HepG2 (cell line): ENCODE data around the gene TNFRSF9. TPM values are rescaled to one million over a fixed set of nuclear protein-coding genes. Genes with fewer than 3 reads are reported as not detected.

Experiments
- CBX1 ChIP-seq: IDR thresholded peaks from one replicate; pipeline ENCODE4 v1.6.1; 2016; ENCODE audit warnings: antibody characterized with exemption, low read depth
- EED ChIP-seq: sonication (generic); formaldehyde crosslinking; IDR thresholded peaks from 2 replicates; pipeline ENCODE4 v1.5.0; 2020; ENCODE audit warnings: mild to moderate bottlenecking, missing genetic modification reagents
- FOXC1 ChIP-seq: sonication (generic); formaldehyde crosslinking; IDR thresholded peaks from 2 replicates; pipeline ENCODE4 v1.8.0; 2022; ENCODE audit warnings: mild to moderate bottlenecking, missing genetic modification reagents, borderline replicate concordance
- FOXM1 ChIP-seq: sonication (generic); formaldehyde crosslinking; IDR thresholded peaks from 2 replicates; pipeline ENCODE4 v1.5.0; 2020; ENCODE audit warnings: missing genetic modification reagents
- GATA4 ChIP-seq: sonication (generic); IDR thresholded peaks from 2 replicates; pipeline ENCODE4 v1.6.1; 2016; ENCODE audit warnings: antibody characterized with exemption, low read depth, borderline replicate concordance
- HMG20B ChIP-seq: conservative IDR thresholded peaks from 2 replicates; pipeline ENCODE4 v1.6.1; 2016; ENCODE audit warnings: missing genetic modification reagents, missing compliant biosample characterization
- IKZF4 ChIP-seq: sonication (generic); formaldehyde crosslinking; IDR thresholded peaks from 2 replicates; pipeline ENCODE4 v1.5.1; 2020; ENCODE audit warnings: borderline replicate concordance, mild to moderate bottlenecking, low read depth, missing genetic modification reagents; ENCODE audit errors: not compliant biosample characterization
- JUNB ChIP-seq: sonication (generic); formaldehyde crosslinking; IDR thresholded peaks from 2 replicates; pipeline ENCODE4 v1.8.0; 2022; ENCODE audit warnings: missing genetic modification reagents, mild to moderate bottlenecking, borderline replicate concordance
- KDM1A ChIP-seq: IDR thresholded peaks from 2 replicates; pipeline ENCODE4 v1.6.1; 2016; ENCODE audit warnings: missing compliant biosample characterization
- KDM3A ChIP-seq: IDR thresholded peaks from 2 replicates; pipeline ENCODE4 v1.6.1; 2018; ENCODE audit warnings: low read depth, missing compliant biosample characterization
- KDM4B ChIP-seq: sonication (generic); formaldehyde crosslinking; IDR thresholded peaks from 2 replicates; pipeline ENCODE4 v1.4.0; 2020; ENCODE audit warnings: missing genetic modification reagents
- NFE2 ChIP-seq: sonication (generic); formaldehyde crosslinking; IDR thresholded peaks from 2 replicates; pipeline ENCODE4 v1.4.0; 2020; ENCODE audit warnings: missing genetic modification reagents
- PRMT3 ChIP-seq: sonication (generic); formaldehyde crosslinking; IDR thresholded peaks from 2 replicates; pipeline ENCODE4 v1.8.1; 2022; ENCODE audit warnings: low read depth, mild to moderate bottlenecking, moderate library complexity, missing genetic modification reagents, borderline replicate concordance
- RBFOX2 ChIP-seq: fragments of 200-400 bp; formaldehyde crosslinking; IDR thresholded peaks from 2 replicates; pipeline ENCODE4 v1.6.1; 2017; ENCODE audit warnings: low read depth, mild to moderate bottlenecking, low read length
- RFX1 ChIP-seq: fragments of 450-650 bp; IDR thresholded peaks from 2 replicates; pipeline ENCODE4 v1.6.1; 2017
- RFXAP ChIP-seq: sonication (generic); formaldehyde crosslinking; IDR thresholded peaks from 2 replicates; pipeline ENCODE4 v1.4.0; 2020; ENCODE audit warnings: missing genetic modification reagents, borderline replicate concordance
- SOX6 ChIP-seq, 2 experiments: fragments of 450-650 bp in 1 of 2; sonication (generic) in 1 of 2; formaldehyde crosslinking in 1 of 2; IDR thresholded peaks; 2 replicates each; pipeline versions ENCODE4 v1.4.0 to v1.6.1; 2017 to 2020; ENCODE audit warnings: antibody characterized with exemption in 1 of 2, mild to moderate bottlenecking in 1 of 2, missing genetic modification reagents in 1 of 2
- TBX3 ChIP-seq: fragments of 450-650 bp; IDR thresholded peaks from 2 replicates; pipeline ENCODE4 v1.6.1; 2017; ENCODE audit warnings: antibody characterized with exemption, mild to moderate bottlenecking, inconsistent platforms, borderline replicate concordance
- TP53 ChIP-seq: sonication (generic); formaldehyde crosslinking; conservative IDR thresholded peaks from 2 replicates; pipeline ENCODE4 v1.4.0; 2020; ENCODE audit warnings: missing genetic modification reagents
- ZFP41 ChIP-seq: sonication (generic); formaldehyde crosslinking; IDR thresholded peaks from 2 replicates; pipeline ENCODE4 v1.4.0; 2020; ENCODE audit warnings: mild to moderate bottlenecking, missing genetic modification reagents, borderline replicate concordance
- ZFP62 ChIP-seq: sonication (generic); formaldehyde crosslinking; IDR thresholded peaks from 2 replicates; pipeline ENCODE4 v1.4.0; 2020; ENCODE audit warnings: missing genetic modification reagents
- ZKSCAN8 ChIP-seq: IDR thresholded peaks from 2 replicates; pipeline ENCODE4 v1.6.1; 2016; ENCODE audit warnings: borderline replicate concordance, missing genetic modification reagents, missing compliant biosample characterization
- ZNF232 ChIP-seq: sonication (generic); formaldehyde crosslinking; IDR thresholded peaks from 2 replicates; pipeline ENCODE4 v1.4.0; 2020; ENCODE audit warnings: missing genetic modification reagents, borderline replicate concordance
- ZNF34 ChIP-seq: sonication (generic); formaldehyde crosslinking; IDR thresholded peaks from 2 replicates; pipeline ENCODE4 v1.4.0; 2020; ENCODE audit warnings: mild to moderate bottlenecking, missing genetic modification reagents, borderline replicate concordance
- ZNF570 ChIP-seq: sonication (generic); formaldehyde crosslinking; IDR thresholded peaks from 2 replicates; pipeline ENCODE4 v1.4.0; 2020; ENCODE audit warnings: mild to moderate bottlenecking, missing genetic modification reagents, borderline replicate concordance
- ZNF619 ChIP-seq: sonication (generic); formaldehyde crosslinking; IDR thresholded peaks from 2 replicates; pipeline ENCODE4 v1.4.0; 2020; ENCODE audit warnings: mild to moderate bottlenecking, missing genetic modification reagents
- polyA plus RNA-seq, 8 experiments: library from polyadenylated mRNA; depleted of rRNA in 3 of 8; stranded (reverse) in 7 of 8; unstranded in 1 of 8; fragments of >200 nt; fragmentation: Illumina TruSeq in 4 of 8; extraction: Trizol in 4 of 8; gene quantifications; 2 replicates each; pipeline versions ENCODE4 v1.2.1 to v1.2.3, GENCODE V29; 2011 to 2016; ENCODE audit warnings: low read depth in 4 of 8, missing spikeins in 1 of 8, mixed read lengths in 1 of 8; ENCODE audit not compliant: insufficient read depth in 1 of 8
- total RNA-seq, 5 experiments: library from RNA; depleted of rRNA; stranded (reverse); fragments of >200 nt; fragmentation: Illumina TruSeq; extraction: Trizol; gene quantifications; 2 replicates each; pipeline ENCODE4 v1.2.3, GENCODE V29; 2016; ENCODE audit warnings: low read depth in 1 of 5
- TF ChIP-seq, protein P1 (sequence below): sonication (generic); formaldehyde crosslinking; IDR thresholded peaks from 2 replicates; pipeline ENCODE4 v1.8.0; 2022; ENCODE audit warnings: missing genetic modification reagents, low read depth, mild to moderate bottlenecking, borderline replicate concordance
- TF ChIP-seq, protein P2 (sequence below): sonication (generic); formaldehyde crosslinking; IDR thresholded peaks from 2 replicates; pipeline ENCODE4 v1.5.0; 2020; ENCODE audit warnings: missing genetic modification reagents, mild to moderate bottlenecking, borderline replicate concordance
- TF ChIP-seq, protein P3 (sequence below): sonication (generic); formaldehyde crosslinking; IDR thresholded peaks from 2 replicates; pipeline ENCODE4 v1.5.1; 2020; ENCODE audit warnings: mild to moderate bottlenecking, missing genetic modification reagents, borderline replicate concordance
- TF ChIP-seq, protein P4 (sequence below): IDR thresholded peaks from 2 replicates; pipeline ENCODE4 v1.6.1; 2016; ENCODE audit warnings: missing genetic modification reagents, missing compliant biosample characterization

The TNFRSF9 gene
- total and polyA plus RNA-seq, 2 of the 13 experiments (the other 11 are each of a cell fraction or from before 2014, with no cell fraction given), result 0.07 TPM; not detected in 1

DNA sequence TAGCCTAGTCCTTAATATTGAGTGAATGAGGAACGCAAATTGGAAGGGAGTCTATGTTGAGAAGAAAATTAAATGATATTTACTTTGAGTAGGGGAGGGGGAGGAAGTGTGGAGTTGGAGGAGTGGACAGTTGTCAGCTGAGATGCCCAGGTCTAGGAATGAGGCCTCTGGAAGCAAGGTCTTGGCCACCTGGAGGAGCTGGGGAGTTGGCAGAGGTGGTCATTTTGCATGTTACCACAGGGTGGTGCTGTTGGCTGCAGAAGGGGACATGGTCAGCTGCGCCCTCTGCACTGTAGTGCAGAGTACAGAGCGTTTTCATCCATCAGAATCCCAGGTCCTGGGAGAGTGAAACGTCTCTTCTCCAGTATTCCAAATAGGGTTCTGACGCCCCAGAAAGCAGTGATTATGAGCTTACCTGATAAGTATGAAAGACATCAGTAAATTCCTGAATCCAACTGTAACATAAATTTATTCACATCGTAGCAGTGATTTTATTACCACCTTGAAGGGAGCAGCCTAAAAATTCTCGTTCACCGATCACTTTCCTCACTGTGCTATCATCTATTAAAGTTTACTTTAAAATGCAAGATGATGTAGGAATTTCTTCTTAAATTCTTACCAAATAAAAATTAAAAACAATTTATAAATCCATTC lies 34.7 kb upstream of the TNFRSF9 start (continued):
- no peak for TF ChIP-seq HMG20B
- no peak for TF ChIP-seq ZFP41 (CRISPR knock-in tag)
- TF ChIP-seq NFE2, result no peak
- TF ChIP-seq ZNF570 (CRISPR knock-in tag), result no peak
- no peak for TF ChIP-seq IKZF4 (CRISPR knock-in tag)
- no peak for TF ChIP-seq KDM4B
- no peak for TF ChIP-seq ZNF34
- TF ChIP-seq TBX3, result no peak
- TF ChIP-seq PRMT3 (CRISPR knock-in tag), result no peak
- TF ChIP-seq, protein P1, sequence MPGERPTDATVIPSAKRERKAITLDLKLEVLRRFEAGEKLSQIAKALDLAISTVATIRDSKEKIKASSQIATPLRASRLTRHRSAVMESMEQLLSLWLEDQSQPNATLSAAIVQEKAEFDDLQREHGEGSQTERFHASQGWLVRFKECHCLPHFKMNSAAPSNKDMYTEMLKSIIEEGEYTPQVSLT (CRISPR knock-in tag), result no peak
- TF ChIP-seq, protein P2, sequence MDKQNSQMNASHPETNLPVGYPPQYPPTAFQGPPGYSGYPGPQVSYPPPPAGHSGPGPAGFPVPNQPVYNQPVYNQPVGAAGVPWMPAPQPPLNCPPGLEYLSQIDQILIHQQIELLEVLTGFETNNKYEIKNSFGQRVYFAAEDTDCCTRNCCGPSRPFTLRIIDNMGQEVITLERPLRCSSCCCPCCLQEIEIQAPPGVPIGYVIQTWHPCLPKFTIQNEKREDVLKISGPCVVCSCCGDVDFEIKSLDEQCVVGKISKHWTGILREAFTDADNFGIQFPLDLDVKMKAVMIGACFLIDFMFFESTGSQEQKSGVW (CRISPR knock-in tag), result no peak
- no peak for TF ChIP-seq FOXC1 (CRISPR knock-in tag)
- no peak for TF ChIP-seq TP53
- TF ChIP-seq, protein P3, sequence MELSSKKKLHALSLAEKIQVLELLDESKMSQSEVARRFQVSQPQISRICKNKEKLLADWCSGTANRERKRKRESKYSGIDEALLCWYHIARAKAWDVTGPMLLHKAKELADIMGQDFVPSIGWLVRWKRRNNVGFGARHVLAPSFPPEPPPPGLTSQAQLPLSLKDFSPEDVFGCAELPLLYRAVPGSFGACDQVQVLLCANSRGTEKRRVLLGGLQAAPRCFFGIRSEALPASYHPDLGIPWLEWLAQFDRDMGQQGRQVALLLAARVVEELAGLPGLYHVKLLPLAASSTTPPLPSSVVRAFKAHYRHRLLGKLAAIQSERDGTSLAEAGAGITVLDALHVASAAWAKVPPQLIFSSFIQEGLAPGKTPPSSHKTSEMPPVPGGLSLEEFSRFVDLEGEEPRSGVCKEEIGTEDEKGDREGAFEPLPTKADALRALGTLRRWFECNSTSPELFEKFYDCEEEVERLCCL (CRISPR knock-in tag), result no peak
- no peak for TF ChIP-seq JUNB (CRISPR knock-in tag)
- TF ChIP-seq GATA4, result no peak
- TF ChIP-seq ZNF232 (CRISPR knock-in tag), result no peak
- no peak for TF ChIP-seq ZNF619
- TF ChIP-seq EED (CRISPR knock-in tag), result no peak
- TF ChIP-seq FOXM1 (CRISPR knock-in tag), result no peak
- no peak for TF ChIP-seq SOX6 (IDR thresholded peaks at IDR 0.05)
- peak; percentile 47; the same call in 1 of the 2 replicates for TF ChIP-seq SOX6 (CRISPR knock-in tag; IDR thresholded peaks at IDR 0.05)
- no peak for TF ChIP-seq RBFOX2
- no peak for TF ChIP-seq ZKSCAN8
- TF ChIP-seq CBX1, result no peak
- TF ChIP-seq RFXAP, result peak; percentile 23; the same call in 1 of the 2 replicates
- 0 out of 2 replicates have a peak, but pooled peaks have one; percentile 24 for TF ChIP-seq KDM1A (CRISPR knock-in tag)
- TF ChIP-seq, protein P4, sequence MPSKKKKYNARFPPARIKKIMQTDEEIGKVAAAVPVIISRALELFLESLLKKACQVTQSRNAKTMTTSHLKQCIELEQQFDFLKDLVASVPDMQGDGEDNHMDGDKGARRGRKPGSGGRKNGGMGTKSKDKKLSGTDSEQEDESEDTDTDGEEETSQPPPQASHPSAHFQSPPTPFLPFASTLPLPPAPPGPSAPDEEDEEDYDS (CRISPR knock-in tag), result peak; percentile 39; the same call in 1 of the 2 replicates
- no peak for TF ChIP-seq RFX1
- peak; percentile 89 for TF ChIP-seq KDM3A (CRISPR knock-in tag)
- TF ChIP-seq ZFP62 (CRISPR knock-in tag), result no peak
